SJCRH30 (cell line): ENCODE results near the gene INSR. TPM values are rescaled to one million over a fixed set of nuclear protein-coding genes. Genes with fewer than 3 reads are reported as not detected.
A peak's percentile ranks its signal among the peaks of the same experiment; 100 is the strongest.

ENCODE experiments used
- DNase-seq, 2 experiments: peaks; one replicate each; pipeline ENCODE4 v3.0.0-alpha.2; 2015 to 2020
- H3K27ac ChIP-seq: fragments of 250-450 bp; sonication (Bioruptor Pico); 2 replicates; pipeline ENCODE4 v1.5.1; 2020; ENCODE audit warnings: mild to moderate bottlenecking, moderate library complexity
- H3K27me3 ChIP-seq: fragments of 250-450 bp; sonication (Bioruptor Pico); 2 replicates; pipeline ENCODE4 v1.5.1; 2020; ENCODE audit warnings: mild to moderate bottlenecking, moderate library complexity
- H3K36me3 ChIP-seq: fragments of 250-450 bp; sonication (Bioruptor Pico); 2 replicates; pipeline ENCODE4 v1.5.1; 2020; ENCODE audit warnings: mild to moderate bottlenecking, moderate library complexity
- H3K4me1 ChIP-seq: fragments of 250-450 bp; sonication (Bioruptor Pico); 2 replicates; pipeline ENCODE4 v1.5.1; 2020; ENCODE audit warnings: mild to moderate bottlenecking, moderate library complexity
- H3K4me3 ChIP-seq: fragments of 250-450 bp; sonication (Bioruptor Pico); 2 replicates; pipeline ENCODE4 v1.5.1; 2020; ENCODE audit warnings: mild to moderate bottlenecking, moderate library complexity
- H3K9me3 ChIP-seq: fragments of 250-450 bp; sonication (Bioruptor Pico); replicated peaks from 2 replicates; pipeline ENCODE4 v1.5.1; 2020; ENCODE audit warnings: mild to moderate bottlenecking, moderate library complexity
- total RNA-seq: library from RNA; depleted of rRNA; stranded (reverse); fragments of >200 nt; shearing (Covaris generic); gene quantifications from 2 replicates; pipeline ENCODE4 v1.2.3, GENCODE V29; 2014

INSR gene
- total RNA-seq, 1 experiment from 2014 or later, result 14.3 TPM

GRCh38 chr19:7117248-7117647 is 177.0 kb downstream of the INSR start:
- no peaks in the 10 kb centered on the region for H3K36me3 ChIP-seq
- H3K9me3 ChIP-seq, result no peaks in the 10 kb centered on the region
- H3K27ac ChIP-seq, result no peak overlapping the region
- H3K27me3 ChIP-seq, result no peaks in the 10 kb centered on the region
- no peaks in the 10 kb centered on the region for H3K4me1 ChIP-seq
- H3K4me3 ChIP-seq, result no peak overlapping the region
- DNase-seq, result no peak

GRCh38 chr19:7115721-7116120 is 178.5 kb downstream of the INSR start:
- Histone ChIP-seq H3K27ac (no peak overlapping the region), H3K36me3 (no peaks in the 10 kb centered on the region), H3K4me3 (no peak overlapping the region), H3K4me1 (no peaks in the 10 kb centered on the region), H3K27me3 (no peaks in the 10 kb centered on the region), H3K9me3 (no peaks in the 10 kb centered on the region)
- DNase-seq, result no peak

- Histone ChIP-seq H3K36me3 (no peaks in the 10 kb centered on the region), H3K4me1 (no peaks in the 10 kb centered on the region), H3K9me3 (no peaks in the 10 kb centered on the region), H3K27me3 (no peaks in the 10 kb centered on the region), H3K4me3 (no peak overlapping the region), H3K27ac (no peak overlapping the region)
- no peak for DNase-seq
Measured at GRCh38 chr19:7113233-7113632, 181.0 kb downstream of the INSR start.

GRCh38 chr19:7112675-7113074 is 181.5 kb downstream of the INSR start:
- Histone ChIP-seq H3K4me1 (no peaks in the 10 kb centered on the region), H3K36me3 (no peaks in the 10 kb centered on the region), H3K27ac (no peak overlapping the region), H3K4me3 (no peak overlapping the region), H3K27me3 (no peaks in the 10 kb centered on the region), H3K9me3 (no peaks in the 10 kb centered on the region)
- DNase-seq, result no peak

GRCh38 chr19:7109678-7110289 is 184.4 kb downstream of the INSR start:
- Histone ChIP-seq H3K4me1 (no peaks in the 10 kb centered on the region), H3K36me3 (no peaks in the 10 kb centered on the region), H3K27me3 (no peaks in the 10 kb centered on the region), H3K9me3 (0 out of 2 replicates have a peak, but pooled peaks cover 3% of the 10 kb centered on the region), H3K4me3 (no peak overlapping the region), H3K27ac (no peak overlapping the region)
- DNase-seq, result peak; percentile 24 to 49

DNA sequence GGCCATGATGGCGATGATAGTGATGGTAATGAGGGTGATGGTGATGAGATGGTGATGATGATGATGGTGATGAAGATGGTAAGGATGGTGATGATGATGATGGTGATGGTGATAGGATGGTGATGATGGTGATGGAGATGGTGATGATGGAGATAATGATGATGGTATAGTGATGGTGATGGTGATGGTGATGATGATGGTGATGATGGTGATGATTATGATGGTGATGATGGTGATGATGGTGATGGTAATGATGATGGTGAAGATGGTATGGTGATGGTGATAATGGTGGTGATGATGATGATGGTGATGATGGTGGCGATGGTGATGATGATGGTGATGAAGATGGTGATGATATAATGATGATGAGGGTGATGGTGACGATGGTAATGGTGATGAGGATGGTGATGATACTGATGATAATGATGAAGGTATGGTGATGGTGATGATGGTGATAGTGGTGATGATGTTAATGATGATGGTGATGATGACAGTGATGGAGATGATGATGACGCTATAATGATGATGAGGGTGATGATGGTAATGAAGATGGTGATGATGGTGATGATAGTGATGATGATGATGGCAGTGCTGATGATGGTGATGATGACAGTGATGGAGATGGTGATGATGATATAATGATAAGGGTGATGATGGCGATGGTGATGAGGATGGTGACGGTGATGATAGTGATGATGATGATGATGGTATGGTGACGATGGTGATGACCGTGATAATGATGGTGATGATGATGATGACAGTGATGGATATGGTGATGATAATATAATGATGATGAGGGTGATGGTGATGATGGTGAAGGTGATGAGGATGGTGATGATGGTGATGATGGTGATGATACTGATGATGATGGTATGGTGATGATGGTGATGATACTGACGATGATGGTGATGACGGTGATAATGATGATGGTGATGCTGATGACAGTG is 187.2 kb downstream of the INSR start:
- H3K9me3 ChIP-seq, result 0 out of 2 replicates have a peak, but pooled peaks cover 3% of the 10 kb centered on the region
- no peak overlapping the region for H3K27ac ChIP-seq
- DNase-seq, result no peak
- no peak overlapping the region for H3K4me3 ChIP-seq
- H3K4me1 ChIP-seq, result no peaks in the 10 kb centered on the region
- H3K27me3 ChIP-seq, result no peaks in the 10 kb centered on the region
- no peaks in the 10 kb centered on the region for H3K36me3 ChIP-seq

- Histone ChIP-seq H3K9me3 (0 out of 2 replicates have a peak, but pooled peaks cover 3% of the 10 kb centered on the region), H3K27ac (no peak overlapping the region), H3K4me1 (no peaks in the 10 kb centered on the region), H3K36me3 (no peaks in the 10 kb centered on the region), H3K27me3 (no peaks in the 10 kb centered on the region), H3K4me3 (no peak overlapping the region)
- DNase-seq, result no peak
Measured at GRCh38 chr19:7104747-7105447, 189.3 kb downstream of the INSR start.

DNA sequence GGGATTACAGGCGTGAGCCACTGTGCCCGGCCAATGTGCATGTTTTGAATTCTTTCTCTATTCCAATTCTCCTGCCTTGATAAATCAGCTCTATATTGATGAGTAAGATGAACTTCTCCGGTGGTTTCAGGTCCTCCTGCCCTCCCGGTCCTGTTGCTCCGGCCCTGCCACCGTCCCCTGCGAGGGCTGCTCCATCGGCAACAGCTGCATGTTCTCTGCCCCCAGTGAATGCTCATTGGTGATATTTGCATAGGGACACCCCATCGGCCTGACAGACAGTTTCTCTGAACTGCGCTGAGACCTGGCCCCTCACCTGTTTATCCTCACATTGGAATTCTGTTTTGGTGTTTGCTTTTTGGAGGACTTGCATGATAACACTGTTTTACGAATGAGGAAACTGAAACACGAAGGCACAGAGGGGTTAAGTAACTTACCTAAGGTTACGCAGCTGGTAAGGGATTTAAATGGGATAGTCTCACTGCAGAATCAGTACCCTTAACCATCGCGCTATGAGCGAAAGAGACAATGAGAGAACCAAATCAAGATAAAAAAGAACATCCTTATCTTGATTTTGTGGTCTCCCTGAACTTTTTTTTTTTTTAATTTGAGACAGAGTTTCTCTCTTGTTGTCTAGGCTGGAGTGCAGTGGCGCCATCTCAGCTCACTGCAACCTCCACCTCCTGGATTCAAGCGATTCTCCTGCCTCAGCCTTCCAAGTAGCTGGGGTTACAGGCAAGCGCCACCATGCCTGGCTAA is 192.5 kb downstream of the INSR start:
- H3K27ac ChIP-seq, result no peak overlapping the region
- H3K27me3 ChIP-seq, result no peaks in the 10 kb centered on the region
- no peaks in the 10 kb centered on the region for H3K36me3 ChIP-seq
- no peak overlapping the region for H3K4me3 ChIP-seq
- DNase-seq, result peak in 1 of 2 experiments; percentile 8
- H3K9me3 ChIP-seq, result 0 out of 2 replicates have a peak, but pooled peaks cover 4% of the 10 kb centered on the region
- no peaks in the 10 kb centered on the region for H3K4me1 ChIP-seq

DNA sequence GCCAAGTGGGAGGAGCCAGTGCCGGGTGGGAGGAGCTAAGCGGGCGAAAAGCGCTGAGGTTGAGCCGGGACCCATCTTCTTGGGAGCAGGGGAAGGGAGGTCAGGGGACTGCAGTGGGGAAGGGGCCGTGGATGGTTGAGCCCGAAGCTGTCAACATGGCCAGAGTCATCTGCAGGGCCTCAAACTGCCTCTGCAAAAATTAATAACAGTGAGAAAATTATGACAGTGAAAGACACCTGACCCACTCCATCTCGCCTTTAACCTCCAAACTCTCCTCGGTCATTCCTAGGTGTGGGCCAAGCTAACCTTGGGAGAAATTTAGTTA is 194.7 kb downstream of the INSR start:
- Histone ChIP-seq H3K27me3 (no peaks in the 10 kb centered on the region), H3K9me3 (0 out of 2 replicates have a peak, but pooled peaks cover 2% of the 10 kb centered on the region), H3K4me3 (peak overlapping the region; percentile 66), H3K4me1 (no peaks in the 10 kb centered on the region), H3K27ac (peak overlapping the region; percentile 74), H3K36me3 (no peaks in the 10 kb centered on the region)
- no peak for DNase-seq

- Histone ChIP-seq H3K27ac (peak overlapping the region; percentile 74), H3K27me3 (no peaks in the 10 kb centered on the region), H3K36me3 (no peaks in the 10 kb centered on the region), H3K4me1 (no peaks in the 10 kb centered on the region), H3K4me3 (peak overlapping the region; percentile 66), H3K9me3 (0 out of 2 replicates have a peak, but pooled peaks cover 2% of the 10 kb centered on the region)
- peak; percentile 91 to 93 for DNase-seq
Measured at GRCh38 chr19:7098701-7099596, 195.3 kb downstream of the INSR start.

GRCh38 chr19:7098096-7098495 is 196.1 kb downstream of the INSR start:
- H3K36me3 ChIP-seq, result no peaks in the 10 kb centered on the region
- DNase-seq, result no peak
- H3K4me1 ChIP-seq, result no peaks in the 10 kb centered on the region
- no peaks in the 10 kb centered on the region for H3K27me3 ChIP-seq
- H3K4me3 ChIP-seq, result peak overlapping the region; percentile 66
- H3K9me3 ChIP-seq, result 0 out of 2 replicates have a peak, but pooled peaks cover 2% of the 10 kb centered on the region
- no peak overlapping the region; the same call in 1 of the 2 replicates for H3K27ac ChIP-seq

- DNase-seq, result no peak
- Histone ChIP-seq H3K27me3 (no peaks in the 10 kb centered on the region), H3K9me3 (peaks cover 24% of the 10 kb centered on the region), H3K36me3 (peaks cover 16% of the 10 kb centered on the region), H3K4me1 (no peaks in the 10 kb centered on the region), H3K4me3 (no peak overlapping the region), H3K27ac (no peak overlapping the region)
Measured at GRCh38 chr19:7088999-7089398, 205.2 kb downstream of the INSR start.

DNA sequence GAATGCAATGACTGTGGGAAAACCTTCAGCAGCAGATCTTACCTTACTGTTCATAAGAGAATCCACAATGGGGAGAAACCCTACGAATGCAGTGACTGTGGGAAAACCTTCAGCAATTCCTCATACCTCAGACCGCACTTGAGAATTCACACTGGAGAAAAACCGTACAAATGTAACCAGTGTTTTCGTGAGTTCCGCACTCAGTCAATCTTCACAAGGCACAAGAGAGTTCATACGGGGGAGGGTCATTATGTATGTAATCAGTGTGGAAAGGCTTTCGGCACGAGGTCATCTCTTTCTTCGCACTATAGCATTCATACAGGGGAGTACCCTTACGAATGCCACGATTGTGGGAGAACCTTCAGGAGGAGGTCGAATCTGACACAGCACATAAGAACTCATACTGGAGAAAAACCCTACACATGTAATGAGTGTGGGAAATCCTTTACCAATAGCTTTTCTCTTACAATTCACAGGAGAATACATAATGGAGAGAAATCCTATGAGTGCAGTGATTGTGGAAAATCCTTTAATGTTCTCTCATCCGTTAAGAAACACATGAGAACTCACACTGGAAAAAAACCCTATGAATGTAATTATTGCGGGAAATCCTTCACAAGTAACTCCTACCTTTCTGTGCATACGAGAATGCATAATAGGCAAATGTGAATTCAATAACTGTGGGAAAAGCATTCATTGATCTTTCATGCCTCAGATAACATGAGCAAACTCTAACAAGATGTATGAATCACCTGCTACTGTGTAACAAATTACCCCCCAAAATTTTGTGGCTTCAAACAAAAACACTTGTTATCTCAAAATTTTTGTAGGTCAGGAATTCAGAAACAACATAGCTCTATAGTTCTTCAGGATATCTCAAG is 210.9 kb downstream of the INSR start:
- peak; percentile 16 to 33 for DNase-seq
- Histone ChIP-seq H3K4me3 (no peak overlapping the region), H3K27me3 (no peaks in the 10 kb centered on the region), H3K4me1 (no peaks in the 10 kb centered on the region), H3K36me3 (peaks cover 70% of the 10 kb centered on the region), H3K27ac (no peak overlapping the region), H3K9me3 (peaks cover 60% of the 10 kb centered on the region)
